ENCODE data around the gene MACROD2. TPM values are rescaled to one million over a fixed set of nuclear protein-coding genes. Genes with fewer than 3 reads are reported as not detected.

The MACROD2 gene
- total RNA-seq, 1 donor from 2014 or later, result 1.6 TPM

DNA sequence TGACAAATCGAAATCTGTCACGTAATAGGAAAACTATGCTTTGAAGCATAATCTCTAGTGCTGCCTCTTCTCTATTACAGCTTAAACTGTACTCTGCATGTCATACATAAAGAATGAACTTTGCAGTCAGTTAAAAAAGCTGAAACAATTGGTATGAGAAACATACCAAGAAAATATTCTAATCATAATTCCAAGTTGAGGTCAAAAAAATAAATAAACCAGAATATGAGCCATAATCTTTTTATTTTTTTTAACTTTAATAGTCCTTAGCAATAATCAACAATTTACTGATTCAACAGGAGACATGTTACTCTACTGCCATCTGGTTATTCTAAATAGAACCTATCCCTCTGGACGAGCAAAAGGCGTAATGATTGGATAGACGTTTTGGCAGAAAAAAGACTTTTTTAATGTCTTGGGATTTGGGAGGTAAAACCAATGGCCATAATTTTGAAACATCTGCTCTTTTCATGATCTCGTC lies 566.5 kb downstream of the MACROD2 start:
- Histone ChIP-seq H3K4me3 (ENCODE audit: low read depth, low read length) (no peak overlapping the region), H3K36me3 (ENCODE audit: control insufficient read depth, insufficient read depth, low read length) (no peaks in the 10 kb centered on the region), H3K27me3 (ENCODE audit: control insufficient read depth, insufficient read depth, low read length) (no peaks in the 10 kb centered on the region)
- no peak for DNase-seq (ENCODE audit: low read depth)
- FAIRE-seq, result no peak
- no peak for TF ChIP-seq CTCF (IDR thresholded peaks at IDR 0.05; ENCODE audit: insufficient read depth, low read length, severe bottlenecking)

DNA sequence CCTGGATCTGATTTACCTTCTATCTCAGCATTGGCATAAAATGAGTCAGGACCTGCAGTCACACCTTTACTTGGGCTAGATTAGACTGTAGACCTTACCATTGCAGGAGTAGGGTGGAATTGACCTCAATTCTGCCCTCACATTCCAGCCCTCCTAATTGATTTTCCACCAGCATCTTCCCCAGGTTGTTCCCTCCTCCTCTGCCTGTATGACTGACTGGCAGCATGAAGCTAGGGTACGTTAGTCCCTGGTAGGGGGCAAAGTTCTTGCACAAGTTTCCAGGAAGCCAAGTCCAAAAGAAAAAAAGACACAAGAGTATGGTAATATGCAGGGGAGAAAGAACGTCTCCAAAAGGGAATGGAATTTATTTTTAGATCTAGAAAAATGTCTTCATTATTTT lies 567.7 kb downstream of the MACROD2 start:
- DNase-seq (ENCODE audit: low read depth), result no peak
- no peaks in the 10 kb centered on the region for H3K36me3 ChIP-seq (ENCODE audit: control insufficient read depth, insufficient read depth, low read length)
- no peak for FAIRE-seq
- no peaks in the 10 kb centered on the region for H3K27me3 ChIP-seq (ENCODE audit: control insufficient read depth, insufficient read depth, low read length)
- no peak overlapping the region for H3K4me3 ChIP-seq (ENCODE audit: low read depth, low read length)
- no peak for TF ChIP-seq CTCF (IDR thresholded peaks at IDR 0.05; ENCODE audit: insufficient read depth, low read length, severe bottlenecking)

DNA sequence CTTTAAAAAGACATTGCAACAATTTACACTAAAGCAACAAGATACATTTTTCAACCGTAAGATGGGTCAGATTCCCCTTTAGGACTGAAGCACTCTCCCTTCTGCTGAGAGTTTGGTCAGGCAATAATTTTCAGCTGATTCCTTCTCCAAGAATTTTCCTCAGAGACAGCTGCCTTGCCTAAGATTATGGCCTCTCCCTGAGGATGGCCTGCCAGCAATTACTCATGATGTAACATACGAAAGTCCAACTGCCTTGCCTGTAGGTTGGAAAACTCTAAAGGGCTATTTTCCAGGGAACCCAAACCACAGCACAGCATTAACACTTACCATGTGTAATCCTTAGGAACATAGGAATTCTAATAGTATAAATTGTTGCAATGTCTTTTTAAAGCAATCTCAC lies 571.2 kb downstream of the MACROD2 start:
- Histone ChIP-seq H3K4me3 (ENCODE audit: low read depth, low read length) (no peak overlapping the region), H3K36me3 (ENCODE audit: control insufficient read depth, insufficient read depth, low read length) (no peaks in the 10 kb centered on the region), H3K27me3 (ENCODE audit: control insufficient read depth, insufficient read depth, low read length) (no peaks in the 10 kb centered on the region)
- DNase-seq (ENCODE audit: low read depth), result no peak
- no peak for FAIRE-seq
- no peak for TF ChIP-seq CTCF (IDR thresholded peaks at IDR 0.05; ENCODE audit: insufficient read depth, low read length, severe bottlenecking)

DNA sequence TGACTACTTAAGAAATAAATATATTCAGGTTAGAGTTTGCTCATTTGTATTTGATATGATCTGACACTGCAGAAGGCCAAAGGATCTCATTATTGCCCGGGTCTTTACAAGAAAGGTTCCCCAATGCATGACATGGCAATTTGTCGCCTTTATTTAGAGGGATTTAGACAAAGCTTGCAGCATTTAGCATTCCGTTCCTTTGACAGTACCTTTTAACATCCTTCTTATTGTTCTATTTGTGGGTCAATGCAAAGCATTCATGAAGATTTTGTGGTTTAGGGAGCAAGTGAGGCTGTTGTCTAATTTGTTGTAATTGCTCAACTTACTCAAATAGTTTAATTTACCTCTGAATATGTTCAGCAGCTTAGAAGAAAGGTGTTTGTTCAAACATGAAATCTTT lies 572.9 kb downstream of the MACROD2 start:
- no peak for TF ChIP-seq CTCF (IDR thresholded peaks at IDR 0.05; ENCODE audit: insufficient read depth, low read length, severe bottlenecking)
- FAIRE-seq, result no peak
- DNase-seq (ENCODE audit: low read depth), result peak; percentile 30
- H3K4me3 ChIP-seq (ENCODE audit: low read depth, low read length), result no peak overlapping the region
- H3K36me3 ChIP-seq (ENCODE audit: control insufficient read depth, insufficient read depth, low read length), result no peaks in the 10 kb centered on the region
- H3K27me3 ChIP-seq (ENCODE audit: control insufficient read depth, insufficient read depth, low read length), result no peaks in the 10 kb centered on the region

- no peak overlapping the region for H3K4me3 ChIP-seq (ENCODE audit: low read depth, low read length)
- no peaks in the 10 kb centered on the region for H3K36me3 ChIP-seq (ENCODE audit: control insufficient read depth, insufficient read depth, low read length)
- DNase-seq (ENCODE audit: low read depth) (no peak), FAIRE-seq (no peak)
- no peaks in the 10 kb centered on the region for H3K27me3 ChIP-seq (ENCODE audit: control insufficient read depth, insufficient read depth, low read length)
- no peak for TF ChIP-seq CTCF (IDR thresholded peaks at IDR 0.05; ENCODE audit: insufficient read depth, low read length, severe bottlenecking)
Observed at GRCh38 chr20:14568701-14569100, 573.4 kb downstream of the MACROD2 start.

- TF ChIP-seq CTCF (IDR thresholded peaks at IDR 0.05; ENCODE audit: insufficient read depth, low read length, severe bottlenecking), result no peak
- H3K4me3 ChIP-seq (ENCODE audit: low read depth, low read length), result no peak overlapping the region
- H3K27me3 ChIP-seq (ENCODE audit: control insufficient read depth, insufficient read depth, low read length), result no peaks in the 10 kb centered on the region
- no peak for DNase-seq (ENCODE audit: low read depth)
- no peaks in the 10 kb centered on the region for H3K36me3 ChIP-seq (ENCODE audit: control insufficient read depth, insufficient read depth, low read length)
- no peak for FAIRE-seq
Observed at GRCh38 chr20:14569641-14570040, 574.3 kb downstream of the MACROD2 start.

Measured in bronchial epithelial cell (primary cell).